HFFc6 (cell line): ENCODE results near the gene CCP110. TPM values are rescaled to one million over a fixed set of nuclear protein-coding genes. Genes with fewer than 3 reads are reported as not detected.

Experiments used
- DNase-seq: peaks from one replicate; pipeline ENCODE4 v3.0.0-alpha.2; 2018
- H3K27ac Mint-ChIP-seq: 2 replicates; pipeline ENCODE4 v1.8.0; 2020; ENCODE audit warnings: mild to moderate bottlenecking, mixed read lengths
- H3K27me3 Mint-ChIP-seq: 2 replicates; pipeline ENCODE4 v1.8.0; 2021; ENCODE audit warnings: mild to moderate bottlenecking, moderate library complexity, mixed read lengths; ENCODE audit not compliant: insufficient read depth
- H3K36me3 Mint-ChIP-seq: 2 replicates; pipeline ENCODE4 v1.8.0; 2021; ENCODE audit warnings: low read depth, mixed read lengths
- H3K4me1 Mint-ChIP-seq: 2 replicates; pipeline ENCODE4 v1.8.0; 2020; ENCODE audit warnings: low read depth, mixed read lengths
- H3K4me3 Mint-ChIP-seq: 2 replicates; pipeline ENCODE4 v1.8.0; 2020; ENCODE audit warnings: mild to moderate bottlenecking, moderate library complexity, mixed read lengths
- H3K9me3 Mint-ChIP-seq: 2 replicates; pipeline ENCODE4 v1.8.0; 2020; ENCODE audit warnings: mild to moderate bottlenecking, mixed read lengths
- total RNA-seq, 6 experiments: library from RNA; stranded (reverse); fragmentation: NEBNext Ultra II Directional; extraction: Animal tissue kit (Norgen Biotek cat#: 25700); gene quantifications; 2 replicates in 1 of 6; 3 replicates in 5 of 6; pipeline ENCODE4 v1.2.3, GENCODE V29; 2021
- TF ChIP-seq, protein P1 (sequence below): fragments of 200-600 bp; sonication (generic); IDR thresholded peaks from 2 replicates; pipeline ENCODE4 v1.5.0; 2021; ENCODE audit warnings: antibody characterized with exemption, mild to moderate bottlenecking

Gene CCP110
- total RNA-seq, 6 experiments from 2014 or later = 12.7 to 18.2 (median 16.5) TPM

DNA sequence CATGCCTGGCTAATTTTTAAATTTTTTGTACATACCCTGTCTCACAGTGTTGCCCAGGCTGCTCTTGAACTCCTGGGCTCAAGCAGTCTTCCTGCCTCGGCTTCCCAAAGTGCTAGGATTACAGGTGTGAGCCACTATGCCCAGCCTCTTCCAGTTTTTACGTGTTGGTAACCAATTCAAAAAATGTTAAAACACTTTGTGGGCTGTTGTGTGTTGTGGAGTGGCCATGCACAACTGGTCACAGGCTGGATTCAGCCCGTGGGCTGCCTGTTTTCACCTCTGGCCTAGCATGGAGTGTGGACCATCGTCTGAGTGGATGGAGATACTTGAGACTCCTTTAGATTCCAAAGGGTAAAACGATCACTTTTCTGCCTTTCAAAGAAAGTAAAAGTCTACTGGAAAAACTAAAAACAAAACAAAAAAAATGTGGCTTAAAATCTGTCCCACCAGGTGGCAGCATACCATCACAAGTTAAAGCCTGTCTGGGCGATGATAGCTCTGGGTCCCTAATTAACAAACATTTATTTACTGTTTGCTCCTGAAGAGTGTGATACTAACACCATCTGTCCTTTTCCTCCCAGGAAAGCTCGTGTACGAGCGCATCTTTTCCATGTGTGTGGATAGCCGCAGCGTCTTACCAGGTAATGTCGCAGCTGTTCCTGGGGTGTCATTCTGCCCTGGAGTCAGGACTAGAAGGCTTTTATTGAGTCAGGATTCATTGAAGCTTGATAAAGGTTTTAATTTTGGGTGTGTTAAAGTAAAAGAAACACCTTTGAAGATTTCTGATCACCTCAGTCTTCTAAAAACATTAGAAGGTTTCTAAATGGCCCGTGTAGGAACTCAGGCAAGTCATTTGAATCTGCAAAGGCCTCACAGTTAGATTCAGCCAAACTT lies 77.6 kb downstream of the CCP110 start:
- H3K9me3 Mint-ChIP-seq = no peaks in the 10 kb centered on the region
- peaks cover 22% of the 10 kb centered on the region for H3K4me1 Mint-ChIP-seq
- H3K36me3 Mint-ChIP-seq = peaks cover 10% of the 10 kb centered on the region
- no peaks in the 10 kb centered on the region for H3K27me3 Mint-ChIP-seq
- TF ChIP-seq, protein P1, sequence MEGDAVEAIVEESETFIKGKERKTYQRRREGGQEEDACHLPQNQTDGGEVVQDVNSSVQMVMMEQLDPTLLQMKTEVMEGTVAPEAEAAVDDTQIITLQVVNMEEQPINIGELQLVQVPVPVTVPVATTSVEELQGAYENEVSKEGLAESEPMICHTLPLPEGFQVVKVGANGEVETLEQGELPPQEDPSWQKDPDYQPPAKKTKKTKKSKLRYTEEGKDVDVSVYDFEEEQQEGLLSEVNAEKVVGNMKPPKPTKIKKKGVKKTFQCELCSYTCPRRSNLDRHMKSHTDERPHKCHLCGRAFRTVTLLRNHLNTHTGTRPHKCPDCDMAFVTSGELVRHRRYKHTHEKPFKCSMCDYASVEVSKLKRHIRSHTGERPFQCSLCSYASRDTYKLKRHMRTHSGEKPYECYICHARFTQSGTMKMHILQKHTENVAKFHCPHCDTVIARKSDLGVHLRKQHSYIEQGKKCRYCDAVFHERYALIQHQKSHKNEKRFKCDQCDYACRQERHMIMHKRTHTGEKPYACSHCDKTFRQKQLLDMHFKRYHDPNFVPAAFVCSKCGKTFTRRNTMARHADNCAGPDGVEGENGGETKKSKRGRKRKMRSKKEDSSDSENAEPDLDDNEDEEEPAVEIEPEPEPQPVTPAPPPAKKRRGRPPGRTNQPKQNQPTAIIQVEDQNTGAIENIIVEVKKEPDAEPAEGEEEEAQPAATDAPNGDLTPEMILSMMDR = peak; percentile 88
- peak; percentile 7 for DNase-seq
- peak overlapping the region; percentile 36; the same call in 1 of the 2 replicates for H3K27ac Mint-ChIP-seq
- H3K4me3 Mint-ChIP-seq = no peak overlapping the region

Other genes with a start within 250 kb of the CCP110 start
- not detected for gene CLEC19A, start 238.2 kb upstream of the CCP110 start, total RNA-seq
- under 1 TPM in 1 of 6 experiments, not detected in 5; 0.06 TPM for gene TMC5, start 106.1 kb upstream of the CCP110 start, total RNA-seq
- 10 to 100 TPM; 61.4 to 91.1 (median 77.1) TPM for gene GDE1, start 1.8 kb upstream of the CCP110 start, total RNA-seq
- 10 to 100 TPM; 65.6 to 81.9 (median 76.8) TPM for gene VPS35L, start 31.8 kb downstream of the CCP110 start, total RNA-seq
- 10 to 100 TPM; 11.0 to 16.3 (median 13.9) TPM for gene KNOP1, start 194.3 kb downstream of the CCP110 start, total RNA-seq
- 1 to 10 TPM; 2.2 to 5.0 (median 2.8) TPM for gene IQCK, start 194.3 kb downstream of the CCP110 start, total RNA-seq